IMR-90 (cell line): Measurements from ENCODE around the gene CD72. TPM values are rescaled to one million over a fixed set of nuclear protein-coding genes. Genes with fewer than 3 reads are reported as not detected.

Experiments
- ATAC-seq: fragments of 200-7000 bp; cut with Tn5 transposase; 2 replicates; pipeline ENCODE4 v1.9.1; 2020; ENCODE audit warnings: low read depth, mild to moderate bottlenecking, moderate library complexity
- BruUV-seq: library from RNA; stranded (reverse); fragments of 400-500 nt; replicated peaks from 2 replicates; lab custom pipeline; 2021; lab: Mats Ljungman, UMichigan
- CTCF ChIA-PET: fragments of 300-600 bp; formaldehyde crosslinking; extraction: SDS; loops from one replicate; lab custom pipeline; 2021; ENCODE audit warnings: antibody characterized with exemption; lab: Yijun Ruan, JAX
- POLR2A ChIA-PET: fragments of 300-600 bp; sonication (Branson Sonifier 250); formaldehyde crosslinking; loops from one replicate; lab custom pipeline; 2022; ENCODE audit warnings: antibody characterized with exemption; ENCODE audit not compliant: unreplicated experiment; lab: Charles Lee
- DNase-seq: peaks from one replicate; pipeline ENCODE4 v3.0.0; 2013
- H2AFZ ChIP-seq: replicated peaks from 2 replicates; pipeline ENCODE3; 2013; ENCODE audit warnings: low read length, mild to moderate bottlenecking; ENCODE audit not compliant: poor library complexity
- H2AK5ac ChIP-seq: 2 replicates; pipeline ENCODE4 v1.6.1; 2013; ENCODE audit warnings: low read depth, low read length, inconsistent platforms
- H2AK9ac ChIP-seq: replicated peaks from 2 replicates; pipeline ENCODE3; 2013; ENCODE audit warnings: mild to moderate bottlenecking, low read depth, low read length, moderate library complexity; ENCODE audit not compliant: poor library complexity
- H2BK120ac ChIP-seq: 2 replicates; pipeline ENCODE4 v1.6.1; 2013; ENCODE audit warnings: low read depth, low read length, inconsistent platforms
- H2BK15ac ChIP-seq: 3 replicates; pipeline ENCODE4 v1.6.1; 2013; ENCODE audit warnings: low read depth, low read length, inconsistent platforms
- H2BK20ac ChIP-seq: 2 replicates; pipeline ENCODE4 v1.6.1; 2013; ENCODE audit warnings: low read depth, mild to moderate bottlenecking, inconsistent platforms, low read length, moderate library complexity
- H2BK5ac ChIP-seq: 2 replicates; pipeline ENCODE4 v1.6.1; 2013; ENCODE audit warnings: mild to moderate bottlenecking, low read depth, low read length, inconsistent platforms; ENCODE audit not compliant: poor library complexity, severe bottlenecking
- H3K14ac ChIP-seq: replicated peaks from 2 replicates; pipeline ENCODE4 v1.6.1; 2013; ENCODE audit warnings: low read depth, low read length, inconsistent platforms
- H3K18ac ChIP-seq: 2 replicates; pipeline ENCODE4 v1.6.1; 2013; ENCODE audit warnings: low read depth, low read length, control low read depth
- H3K23ac ChIP-seq: 2 replicates; pipeline ENCODE4 v1.6.1; 2013; ENCODE audit warnings: low read depth, low read length, inconsistent platforms
- H3K27ac ChIP-seq: 2 replicates; pipeline ENCODE4 v1.5.1; 2013; ENCODE audit warnings: mild to moderate bottlenecking, control low read depth, low read length; ENCODE audit not compliant: insufficient read depth
- H3K27me3 ChIP-seq: 2 replicates; pipeline ENCODE4 v1.6.1; 2013; ENCODE audit warnings: low read length; ENCODE audit not compliant: control insufficient read depth, insufficient read depth
- H3K36me3 ChIP-seq: 2 replicates; pipeline ENCODE4 v1.6.1; 2013; ENCODE audit warnings: low read length, mixed read lengths; ENCODE audit not compliant: control insufficient read depth, insufficient read depth
- H3K4ac ChIP-seq: 2 replicates; pipeline ENCODE4 v1.6.1; 2013; ENCODE audit warnings: low read depth, low read length, inconsistent platforms
- H3K4me1 ChIP-seq: 2 replicates; pipeline ENCODE4 v1.6.1; 2013; ENCODE audit warnings: low read length, mixed read lengths; ENCODE audit not compliant: control insufficient read depth, insufficient read depth
- H3K4me2 ChIP-seq: 2 replicates; pipeline ENCODE4 v1.6.1; 2013; ENCODE audit warnings: low read depth, mild to moderate bottlenecking, control low read depth, low read length, moderate library complexity
- H3K4me3 ChIP-seq: 2 replicates; pipeline ENCODE4 v1.5.1; 2013; ENCODE audit warnings: low read depth, mild to moderate bottlenecking, control low read depth, low read length, moderate library complexity; ENCODE audit not compliant: insufficient read depth
- H3K56ac ChIP-seq: 2 replicates; pipeline ENCODE4 v1.6.1; 2013; ENCODE audit warnings: low read length, inconsistent platforms; ENCODE audit not compliant: insufficient read depth; ENCODE audit errors: extremely low read depth
- H3K79me1 ChIP-seq, 2 experiments: 2 replicates each; pipeline ENCODE4 v1.6.1; 2013; ENCODE audit warnings: low read length in 2 of 2, inconsistent platforms in 1 of 2, low read depth in 1 of 2
- H3K9ac ChIP-seq: 2 replicates; pipeline ENCODE4 v1.6.1; 2013; ENCODE audit warnings: low read depth, low read length, control low read depth
- H3K9me1 ChIP-seq: 2 replicates; pipeline ENCODE4 v1.6.1; 2013; ENCODE audit warnings: low read length, inconsistent platforms; ENCODE audit not compliant: insufficient read depth
- H3K9me3 ChIP-seq: 2 replicates; pipeline ENCODE4 v1.6.1; 2013; ENCODE audit warnings: low read length; ENCODE audit not compliant: control insufficient read depth, insufficient read depth
- H4K20me1 ChIP-seq: 2 replicates; pipeline ENCODE4 v1.6.1; 2013; ENCODE audit warnings: low read length, inconsistent platforms; ENCODE audit not compliant: insufficient read depth
- H4K5ac ChIP-seq: 2 replicates; pipeline ENCODE4 v1.6.1; 2013; ENCODE audit warnings: mild to moderate bottlenecking, low read depth, low read length, control low read depth
- H4K8ac ChIP-seq, 2 experiments: 2 replicates each; pipeline ENCODE4 v1.6.1; 2013; ENCODE audit warnings: low read depth in 2 of 2, low read length in 2 of 2, control low read depth in 1 of 2, inconsistent platforms in 1 of 2
- H4K91ac ChIP-seq: 2 replicates; pipeline ENCODE4 v1.6.1; 2013; ENCODE audit warnings: low read depth, low read length, inconsistent platforms; ENCODE audit not compliant: insufficient read depth
- BHLHE40 ChIP-seq: fragments of 150-350 bp; IDR thresholded peaks from 2 replicates; pipeline ENCODE4 v1.6.1; 2016; ENCODE audit warnings: mild to moderate bottlenecking, low read depth, low read length
- CEBPB ChIP-seq: IDR thresholded peaks from 2 replicates; pipeline ENCODE4 v1.6.1; 2012; ENCODE audit warnings: low read depth, low read length, improper control_type of control experiment
- CHD1 ChIP-seq: IDR thresholded peaks from 2 replicates; pipeline ENCODE4 v1.6.1; 2012; ENCODE audit warnings: low read depth, low read length, improper control_type of control experiment
- CTCF ChIP-seq: conservative IDR thresholded peaks from 2 replicates; pipeline ENCODE4 v1.5.1; 2012; ENCODE audit warnings: mild to moderate bottlenecking, low read depth, low read length, improper control_type of control experiment
- ELK1 ChIP-seq: fragments of 150-350 bp; IDR thresholded peaks from 2 replicates; pipeline ENCODE4 v1.6.1; 2016; ENCODE audit warnings: low read depth, mild to moderate bottlenecking, low read length, moderate library complexity, borderline replicate concordance
- FOS ChIP-seq: fragments of 150-350 bp; IDR thresholded peaks from 2 replicates; pipeline ENCODE4 v1.6.1; 2016; ENCODE audit warnings: low read depth, low read length
- MAFK ChIP-seq: IDR thresholded peaks from 2 replicates; pipeline ENCODE4 v1.6.1; 2012; ENCODE audit warnings: low read depth, low read length, improper control_type of control experiment
- MAZ ChIP-seq: IDR thresholded peaks from 2 replicates; pipeline ENCODE4 v1.6.1; 2012; ENCODE audit warnings: low read depth, mild to moderate bottlenecking, low read length, improper control_type of control experiment, moderate library complexity, borderline replicate concordance
- MXI1 ChIP-seq: IDR thresholded peaks from 2 replicates; pipeline ENCODE4 v1.6.1; 2012; ENCODE audit warnings: low read depth, mild to moderate bottlenecking, low read length, moderate library complexity, borderline replicate concordance
- NFE2L2 ChIP-seq: fragments of 150-350 bp; IDR thresholded peaks from 2 replicates; pipeline ENCODE4 v1.6.1; 2016; ENCODE audit warnings: low read depth, mild to moderate bottlenecking, low read length
- POLR2A ChIP-seq: IDR thresholded peaks from 2 replicates; pipeline ENCODE4 v1.6.1; 2012; ENCODE audit warnings: mild to moderate bottlenecking, low read depth, low read length
- RAD21 ChIP-seq: IDR thresholded peaks from 2 replicates; pipeline ENCODE4 v1.6.1; 2012; ENCODE audit warnings: low read length, improper control_type of control experiment
- RCOR1 ChIP-seq: IDR thresholded peaks from 2 replicates; pipeline ENCODE4 v1.6.1; 2012; ENCODE audit warnings: mild to moderate bottlenecking, low read length, improper control_type of control experiment; ENCODE audit not compliant: insufficient replicate concordance
- RFX5 ChIP-seq: IDR thresholded peaks from 2 replicates; pipeline ENCODE4 v1.8.0; 2012; ENCODE audit warnings: low read depth, mild to moderate bottlenecking, low read length, moderate library complexity
- SMC3 ChIP-seq: fragments of 150-350 bp; IDR thresholded peaks from 2 replicates; pipeline ENCODE4 v1.6.1; 2016; ENCODE audit warnings: low read depth, mild to moderate bottlenecking, antibody characterized with exemption, low read length, moderate library complexity
- WGBS, 2 experiments: methylation state at CpG; one replicate each; pipeline versions ENCODE4 v1.1.5 to v1.1.7; 2013; ENCODE audit warnings: missing lambda C conversion rate in 2 of 2; ENCODE audit not compliant: insufficient read length in 1 of 2; ENCODE audit errors: extremely low coverage in 2 of 2; 5-methylcytosine and 5-hydroxymethylcytosine counted together
- dilution Hi-C: fragments of 300-500 bp; cut with HindIII; formaldehyde crosslinking; loops from one replicate; pipeline ENCODE4 v1.14.3; 2018; ENCODE audit warnings: low sequenced_read_pairs; ENCODE audit not compliant: unreplicated experiment
- in situ Hi-C: fragments of 300-500 bp; cut with MboI; formaldehyde crosslinking; loops from 3 replicates; pipeline ENCODE4 v1.14.3; 2019; ENCODE audit warnings: low sequenced_read_pairs, inconsistent platforms, mixed read lengths
- intact Hi-C: fragments of 100-400 bp; cut with micrococcal nuclease; formaldehyde crosslinking; loops from 2 replicates; pipeline ENCODE4 v1.10.0; 2022
- polyA plus RNA-seq, 3 experiments: library from polyadenylated mRNA; depleted of rRNA; stranded (reverse); fragments of >200 nt; gene quantifications; 2 replicates each; pipeline ENCODE4 v1.2.3, GENCODE V29; 2012; ENCODE audit warnings: low replicate concordance in 1 of 3
- total RNA-seq: library from RNA; depleted of rRNA; stranded (reverse); fragments of >200 nt; gene quantifications from 2 replicates; pipeline ENCODE4 v1.2.3, GENCODE V29; 2012
- TF ChIP-seq, protein P1 (sequence below): fragments of 150-350 bp; IDR thresholded peaks from 2 replicates; pipeline ENCODE4 v1.6.1; 2017; ENCODE audit warnings: mild to moderate bottlenecking, antibody characterized with exemption, low read length, low read depth

The CD72 gene
- total and polyA plus RNA-seq, 2 of the 4 experiments (the other 2 are of a cell fraction), result 0.36 to 0.58 TPM

DNA sequence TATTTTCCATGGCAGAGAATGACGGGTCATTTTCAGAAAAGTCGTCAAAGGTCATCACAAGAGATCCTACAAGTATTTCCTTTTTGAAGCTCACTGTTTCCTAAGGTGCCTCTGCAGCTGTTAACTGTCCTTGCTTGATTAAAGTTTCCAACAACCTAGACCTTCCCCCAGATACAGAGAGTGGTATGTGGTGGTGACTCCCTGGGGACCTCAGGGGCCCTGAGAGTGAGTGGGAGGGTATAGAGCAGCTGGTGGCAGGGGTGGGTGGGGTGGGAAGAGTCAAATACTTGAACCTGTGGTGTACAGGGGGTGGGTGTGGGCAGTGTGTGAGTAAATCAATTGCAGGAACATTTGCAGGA is 1.6 kb upstream of the CD72 start:
- no peaks in the 10 kb centered on the region for H4K20me1 ChIP-seq
- no peaks in the 10 kb centered on the region for H3K79me1 ChIP-seq
- no peaks in the 10 kb centered on the region; the same call in 1 of the 2 replicates for H3K9me3 ChIP-seq
- no peak overlapping the region for H3K18ac ChIP-seq
- no peak overlapping the region for H3K4me2 ChIP-seq
- ChIA-PET POLR2A (no interaction called here), CTCF (interaction anchor here (0.8 to 0.9 kb wide), 2 partner anchors 8 to 16 kb away, joined by 3 read pairs; no protein-coding TSS in a partner anchor)
- no peak overlapping the region for H2AFZ ChIP-seq
- H4K91ac ChIP-seq, result no peak overlapping the region
- H3K9ac ChIP-seq, result no peak overlapping the region
- no TSS peak for BruUV-seq
- H4K5ac ChIP-seq, result no peak overlapping the region
- H2AK5ac ChIP-seq, result no peak overlapping the region
- H3K27ac ChIP-seq, result no peak overlapping the region
- no peak for TF ChIP-seq CEBPB
- TF ChIP-seq, protein P1, sequence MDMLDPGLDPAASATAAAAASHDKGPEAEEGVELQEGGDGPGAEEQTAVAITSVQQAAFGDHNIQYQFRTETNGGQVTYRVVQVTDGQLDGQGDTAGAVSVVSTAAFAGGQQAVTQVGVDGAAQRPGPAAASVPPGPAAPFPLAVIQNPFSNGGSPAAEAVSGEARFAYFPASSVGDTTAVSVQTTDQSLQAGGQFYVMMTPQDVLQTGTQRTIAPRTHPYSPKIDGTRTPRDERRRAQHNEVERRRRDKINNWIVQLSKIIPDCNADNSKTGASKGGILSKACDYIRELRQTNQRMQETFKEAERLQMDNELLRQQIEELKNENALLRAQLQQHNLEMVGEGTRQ, result no peak
- no peak for TF ChIP-seq RAD21
- TF ChIP-seq SMC3, result no peak
- TF ChIP-seq POLR2A, result no peak
- TF ChIP-seq MAZ, result no peak
- TF ChIP-seq CTCF, result no peak
- no peak for TF ChIP-seq RCOR1
- TF ChIP-seq MXI1, result no peak
- TF ChIP-seq NFE2L2, result no peak
- TF ChIP-seq BHLHE40, result no peak
- TF ChIP-seq MAFK, result no peak
- no peak for TF ChIP-seq CHD1
- TF ChIP-seq FOS, result no peak
- TF ChIP-seq ELK1, result no peak
- TF ChIP-seq RFX5, result no peak
- no peak overlapping the region for H2AK9ac ChIP-seq
- H3K23ac ChIP-seq, result no peak overlapping the region
- H2BK15ac ChIP-seq, result no peak overlapping the region
- H3K56ac ChIP-seq, result no peak overlapping the region
- intact Hi-C loops, result no loop called here
- H4K8ac ChIP-seq, result no peak overlapping the region
- ATAC-seq (no peak), DNase-seq (no peak)
- no peaks in the 10 kb centered on the region for H3K9me1 ChIP-seq
- peaks cover 56% of the 10 kb centered on the region for H3K27me3 ChIP-seq
- no peaks in the 10 kb centered on the region for H3K4me1 ChIP-seq
- WGBS, 2 experiments, result no CpG with 5 or more reads among the region's 2 CpGs
- H3K36me3 ChIP-seq, result no peaks in the 10 kb centered on the region
- H3K4ac ChIP-seq, result no peak overlapping the region
- H3K14ac ChIP-seq, result no peak overlapping the region
- dilution Hi-C loops, result no loop called here
- H2BK5ac ChIP-seq, result no peak overlapping the region
- no peak overlapping the region for H2BK20ac ChIP-seq
- no peak overlapping the region for H2BK120ac ChIP-seq
- in situ Hi-C loops, result no loop called here
- no peak overlapping the region for H3K4me3 ChIP-seq
